CD14-positive monocyte (primary cell): Measurements from ENCODE around the gene PPFIBP2. TPM values are rescaled to one million over a fixed set of nuclear protein-coding genes. Genes with fewer than 3 reads are reported as not detected.

Experiments
- DNase-seq, 3 donors: peaks; one replicate each; pipeline ENCODE4 v3.0.0-alpha.2; 2011 to 2022
- H2AFZ ChIP-seq: 2 replicates; pipeline ENCODE4 v1.6.0; 2012; ENCODE audit warnings: mild to moderate bottlenecking, low read depth, low read length, inconsistent platforms; ENCODE audit not compliant: insufficient read depth, poor library complexity, severe bottlenecking
- H3K27ac ChIP-seq, 2 donors: 1 replicate in 1 of 2; 2 replicates in 1 of 2; pipeline ENCODE4 v1.5.1; 2012 to 2013; ENCODE audit warnings: low read length in 2 of 2, control low read depth in 1 of 2, inconsistent platforms in 1 of 2, low read depth in 1 of 2, mild to moderate bottlenecking in 1 of 2
- H3K27me3 ChIP-seq, 2 donors: one replicate each; pipeline versions ENCODE4 v1.6.0 to v1.6.1; 2011 to 2013; ENCODE audit warnings: low read length in 2 of 2; ENCODE audit not compliant: control insufficient read depth in 2 of 2, insufficient read depth in 2 of 2
- H3K36me3 ChIP-seq, 2 donors: replicated peaks in 1 of 2; 1 replicate in 1 of 2; 2 replicates in 1 of 2; pipeline versions ENCODE4 v1.5.1 to v1.6.1; 2012 to 2013; ENCODE audit warnings: low read length in 2 of 2, control low read depth in 1 of 2, inconsistent platforms in 1 of 2, mild to moderate bottlenecking in 1 of 2; ENCODE audit not compliant: insufficient read depth in 2 of 2, control insufficient read depth in 1 of 2
- H3K4me1 ChIP-seq, 2 donors: 1 replicate in 1 of 2; 2 replicates in 1 of 2; pipeline versions ENCODE4 v1.5.1 to v1.6.1; 2012 to 2013; ENCODE audit warnings: low read length in 2 of 2, control low read depth in 1 of 2, inconsistent platforms in 1 of 2, mild to moderate bottlenecking in 1 of 2, moderate library complexity in 1 of 2; ENCODE audit not compliant: insufficient read depth in 2 of 2, control insufficient read depth in 1 of 2
- H3K4me2 ChIP-seq: replicated peaks from 2 replicates; pipeline ENCODE3; 2012; ENCODE audit warnings: low read length, moderate library complexity, mild to moderate bottlenecking; ENCODE audit not compliant: poor library complexity, severe bottlenecking; ENCODE audit errors: extremely low read depth
- H3K4me3 ChIP-seq, 3 experiments: fragments of 200-600 bp in 1 of 3; sonication (generic) in 1 of 3; replicated peaks in 1 of 3; 1 replicate in 2 of 3; 2 replicates in 1 of 3; pipeline ENCODE4 v1.5.1; 2011 to 2013; ENCODE audit warnings: low read length in 3 of 3, mild to moderate bottlenecking in 3 of 3, control low read depth in 2 of 3, low read depth in 2 of 3, inconsistent platforms in 1 of 3, moderate library complexity in 1 of 3
- H3K79me2 ChIP-seq: 2 replicates; pipeline ENCODE4 v1.6.0; 2012; ENCODE audit warnings: mild to moderate bottlenecking, control low read depth, inconsistent platforms, low read length, moderate library complexity; ENCODE audit not compliant: insufficient read depth
- H3K9ac ChIP-seq: 2 replicates; pipeline ENCODE4 v1.6.0; 2017; ENCODE audit warnings: low read length, mild to moderate bottlenecking; ENCODE audit not compliant: insufficient read depth, poor library complexity, severe bottlenecking
- H3K9me3 ChIP-seq, 2 donors: replicated peaks in 1 of 2; 1 replicate in 1 of 2; 2 replicates in 1 of 2; pipeline versions ENCODE4 v1.5.1 to v1.6.1; 2012 to 2013; ENCODE audit warnings: low read length in 2 of 2, control low read depth in 1 of 2; ENCODE audit not compliant: control insufficient read depth in 1 of 2, insufficient read depth in 1 of 2
- H4K20me1 ChIP-seq: 2 replicates; pipeline ENCODE4 v1.6.0; 2012; ENCODE audit warnings: mild to moderate bottlenecking, low read length, control low read depth, moderate library complexity; ENCODE audit not compliant: insufficient read depth
- H3K27ac Mint-ChIP-seq, 7 donors: one replicate each; pipeline ENCODE4 v1.8.0; 2020; ENCODE audit warnings: mild to moderate bottlenecking in 7 of 7, mixed read lengths in 7 of 7, moderate library complexity in 6 of 7, inconsistent platforms in 2 of 7
- H3K27me3 Mint-ChIP-seq, 3 donors: one replicate each; pipeline ENCODE4 v1.8.0; 2021 to 2022; ENCODE audit warnings: low read depth in 3 of 3, mild to moderate bottlenecking in 3 of 3, mixed read lengths in 3 of 3, moderate library complexity in 3 of 3, inconsistent platforms in 1 of 3
- H3K36me3 Mint-ChIP-seq, 2 donors: one replicate each; pipeline ENCODE4 v1.8.0; 2020; ENCODE audit warnings: mixed read lengths in 2 of 2, inconsistent platforms in 1 of 2, mild to moderate bottlenecking in 1 of 2
- H3K4me1 Mint-ChIP-seq: one replicate; pipeline ENCODE4 v1.8.0; 2020; ENCODE audit warnings: mild to moderate bottlenecking, mixed read lengths
- H3K4me3 Mint-ChIP-seq, 2 donors: one replicate each; pipeline ENCODE4 v1.8.0; 2020; ENCODE audit warnings: mild to moderate bottlenecking in 2 of 2, mixed read lengths in 2 of 2, moderate library complexity in 1 of 2
- H3K9me3 Mint-ChIP-seq, 7 donors: one replicate each; pipeline ENCODE4 v1.8.0; 2020 to 2022; ENCODE audit warnings: mixed read lengths in 7 of 7, mild to moderate bottlenecking in 6 of 7, moderate library complexity in 6 of 7, inconsistent platforms in 2 of 7
- CTCF ChIP-seq: fragments of 200-600 bp; IDR thresholded peaks from one replicate; pipeline ENCODE4 v1.8.0; 2022; ENCODE audit warnings: antibody characterized with exemption, mild to moderate bottlenecking
- WGBS: methylation state at CpG from one replicate; pipeline ENCODE4 v1.1.5; 2013; ENCODE audit warnings: missing lambda C conversion rate; ENCODE audit not compliant: insufficient coverage; 5-methylcytosine and 5-hydroxymethylcytosine counted together
- intact Hi-C, 2 donors: fragments of 100-400 bp; cut with micrococcal nuclease; formaldehyde crosslinking; loops; one replicate each; pipeline versions ENCODE4 v1.15.0 to v1.15.1; 2023
- polyA plus RNA-seq, 3 donors: library from polyadenylated mRNA; depleted of rRNA in 1 of 3; unstranded in 2 of 3; stranded (reverse) in 1 of 3; fragments of 300-500 nt in 2 of 3; fragments of >200 nt in 1 of 3; fragmentation: Illumina TruSeq in 2 of 3; gene quantifications; 1 replicate in 2 of 3; 2 replicates in 1 of 3; pipeline ENCODE4 v1.2.3, GENCODE V29; 2012 to 2021

Gene PPFIBP2
- polyA plus RNA-seq, 3 donors: 5.9 to 41.6 (median 8.6) TPM

DNA sequence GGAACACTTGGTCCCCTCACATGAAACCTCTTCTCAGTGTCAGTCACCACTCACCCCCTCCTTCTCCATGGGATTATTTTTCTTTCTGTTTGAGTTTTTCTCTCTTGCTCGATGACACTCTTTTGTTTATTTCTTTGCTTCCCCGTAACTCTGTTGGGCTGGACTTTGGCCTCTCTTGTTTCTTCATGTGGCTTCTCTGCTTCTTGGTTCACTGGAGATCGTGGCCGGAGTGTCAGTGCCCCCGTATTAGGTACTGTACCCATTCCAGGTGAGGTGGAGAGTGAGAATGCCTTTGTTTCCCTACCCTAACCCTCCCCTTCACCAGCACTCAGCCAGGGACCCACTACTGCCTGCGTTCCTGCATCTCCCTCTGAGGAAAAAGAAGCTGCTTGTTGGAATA lies 127.0 kb downstream of the PPFIBP2 start:
- Histone ChIP-seq H3K4me3 (no peak overlapping the region), H3K9me3 (no peaks in the 10 kb centered on the region), H3K4me2 (no peak overlapping the region), H3K9ac (no peak overlapping the region), H3K79me2 (no peaks in the 10 kb centered on the region), H2AFZ (no peak overlapping the region), H3K27me3 (no peaks in the 10 kb centered on the region), H3K36me3 (peaks cover 83 to 99% of the 10 kb centered on the region in 2 donors), H3K27ac (no peak overlapping the region), H4K20me1 (no peaks in the 10 kb centered on the region), H3K4me1 (no peaks in the 10 kb centered on the region)
- TF ChIP-seq CTCF: no peak
- peaks cover 92 to 95% of the 10 kb centered on the region in 2 donors for H3K36me3 Mint-ChIP-seq
- intact Hi-C loops: no loop called here
- no peak overlapping the region for H3K27ac Mint-ChIP-seq
- peaks cover 0 to 2% (median 0%) of the 10 kb centered on the region in 7 donors for H3K9me3 Mint-ChIP-seq
- peaks cover 3% of the 10 kb centered on the region for H3K4me1 Mint-ChIP-seq
- no peak overlapping the region for H3K4me3 Mint-ChIP-seq
- WGBS: 83% methylated on average over 1 of the region's 6 CpGs
- no peak for DNase-seq
- peaks cover 0 to 5% (median 4%) of the 10 kb centered on the region in 3 donors for H3K27me3 Mint-ChIP-seq

- 67% methylated on average over 3 of the region's 4 CpGs for WGBS
- no peak overlapping the region for H3K4me2 ChIP-seq
- Mint-ChIP-seq H3K27me3 (peaks cover 0 to 5% (median 2%) of the 10 kb centered on the region in 3 donors), H3K9me3 (peaks cover 0 to 2% (median 0%) of the 10 kb centered on the region in 7 donors), H3K4me1 (peaks cover 3% of the 10 kb centered on the region), H3K27ac (no peak overlapping the region), H3K4me3 (no peak overlapping the region), H3K36me3 (peaks cover 92 to 94% of the 10 kb centered on the region in 2 donors)
- no peak for TF ChIP-seq CTCF
- H3K27me3 ChIP-seq: no peaks in the 10 kb centered on the region
- H3K79me2 ChIP-seq: no peaks in the 10 kb centered on the region
- no peak overlapping the region for H2AFZ ChIP-seq
- no peaks in the 10 kb centered on the region for H3K9me3 ChIP-seq
- no peaks in the 10 kb centered on the region for H3K4me1 ChIP-seq
- DNase-seq: no peak
- intact Hi-C loops: no loop called here
- H3K27ac ChIP-seq: no peak overlapping the region
- H3K4me3 ChIP-seq: no peak overlapping the region
- no peaks in the 10 kb centered on the region for H4K20me1 ChIP-seq
- no peak overlapping the region for H3K9ac ChIP-seq
- H3K36me3 ChIP-seq: peaks cover 64 to 97% of the 10 kb centered on the region in 2 donors
Measured at GRCh38 chr11:7642747-7643146, 128.9 kb downstream of the PPFIBP2 start.
